Measurements from ENCODE around the gene ARHGAP27. TPM values are rescaled to one million over a fixed set of nuclear protein-coding genes. Genes with fewer than 3 reads are reported as not detected.

ARHGAP27 gene
- total and polyA plus RNA-seq, 2 of the 4 experiments (the other 2 are of a cell fraction): under 0.01 to 0.89 TPM

DNA sequence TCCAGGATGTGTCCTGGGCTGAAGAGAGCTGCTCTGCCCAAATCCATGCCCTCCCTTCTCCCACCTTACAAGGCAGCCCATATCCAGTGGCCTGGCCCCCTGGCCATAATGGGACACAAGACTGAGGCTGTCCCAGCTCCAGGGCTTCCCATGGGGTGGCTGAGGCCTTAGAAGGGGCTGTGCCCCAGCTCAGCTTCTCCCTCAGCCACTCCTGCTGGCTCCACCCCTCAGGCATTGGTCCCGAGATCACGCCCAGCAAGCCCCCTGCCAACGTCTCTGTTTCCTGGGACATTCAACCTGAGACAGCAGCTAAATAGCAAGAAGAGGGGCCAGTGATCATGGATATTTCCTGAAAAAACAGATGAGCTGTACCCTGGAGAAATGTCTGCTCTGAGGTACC lies 43.3 kb downstream of the ARHGAP27 start:
- peaks cover 2% of the 10 kb centered on the region; the same call in 1 of the 2 replicates for H3K4me1 ChIP-seq (ENCODE audit: control insufficient read depth, insufficient read depth, low read length)
- no peak overlapping the region for H2BK5ac ChIP-seq (ENCODE audit: low read depth, low read length, poor library complexity, severe bottlenecking)
- CTCF ChIA-PET: no interaction called here
- H3K56ac ChIP-seq (ENCODE audit: extremely low read depth, insufficient read depth, low read length): no peak overlapping the region
- no peak overlapping the region for H3K4me2 ChIP-seq (ENCODE audit: low read depth, low read length)
- H4K20me1 ChIP-seq (ENCODE audit: insufficient read depth, low read length): no peaks in the 10 kb centered on the region
- POLR2A ChIA-PET (ENCODE audit: unreplicated experiment): interaction anchor here (0.6 kb wide), 1 partner anchor 79 kb away, joined by 7 read pairs; no protein-coding TSS in a partner anchor
- H3K36me3 ChIP-seq (ENCODE audit: control insufficient read depth, insufficient read depth, low read length): no peaks in the 10 kb centered on the region
- H4K8ac ChIP-seq (ENCODE audit: low read depth in 2 of 2, low read length in 2 of 2): no peak overlapping the region
- no peak overlapping the region for H2AK9ac ChIP-seq (replicated peaks; ENCODE audit: low read depth, low read length, poor library complexity)
- H3K79me1 ChIP-seq (ENCODE audit: low read depth in 1 of 2, low read length in 2 of 2): no peaks in the 10 kb centered on the region
- no CpG with 5 or more reads among the region's 3 CpGs for WGBS, 2 experiments (ENCODE audit: extremely low coverage in 2 of 2, insufficient read length in 1 of 2)
- no peak overlapping the region for H3K27ac ChIP-seq (ENCODE audit: insufficient read depth, low read length)
- H3K9me3 ChIP-seq (ENCODE audit: control insufficient read depth, insufficient read depth, low read length): no peaks in the 10 kb centered on the region
- H3K14ac ChIP-seq (replicated peaks; ENCODE audit: low read depth, low read length): no peak overlapping the region
- in situ Hi-C loops (cut with MboI; ENCODE audit: low sequenced_read_pairs) (loop anchor here (5.0 kb wide), 2 partner anchors 112 to 172 kb away; no protein-coding TSS in a partner anchor), intact Hi-C loops (cut with micrococcal nuclease) (loop anchor here (5.0 kb wide), 1 partner anchor 97 kb away; no protein-coding TSS in a partner anchor), dilution Hi-C loops (cut with HindIII; ENCODE audit: low sequenced_read_pairs, unreplicated experiment) (no loop called here)
- DNase-seq (no peak), ATAC-seq (ENCODE audit: low read depth) (no peak)
- H2AFZ ChIP-seq (replicated peaks; ENCODE audit: low read length, poor library complexity): no peak overlapping the region
- H2BK120ac ChIP-seq (ENCODE audit: low read depth, low read length): no peak overlapping the region
- H2BK15ac ChIP-seq (ENCODE audit: low read depth, low read length): no peak overlapping the region
- H3K9me1 ChIP-seq (ENCODE audit: insufficient read depth, low read length): no peaks in the 10 kb centered on the region
- H2BK20ac ChIP-seq (ENCODE audit: low read depth, low read length): no peak overlapping the region
- H3K9ac ChIP-seq (ENCODE audit: low read depth, low read length): no peak overlapping the region
- no peak for TF ChIP-seq BHLHE40 (IDR thresholded peaks at IDR 0.05; ENCODE audit: low read depth, low read length)
- no peak for TF ChIP-seq RCOR1 (IDR thresholded peaks at IDR 0.05; ENCODE audit: insufficient replicate concordance, low read length)
- TF ChIP-seq ELK1 (IDR thresholded peaks at IDR 0.05; ENCODE audit: borderline replicate concordance, low read depth, low read length): no peak
- TF ChIP-seq POLR2A (IDR thresholded peaks at IDR 0.05; ENCODE audit: low read depth, low read length): no peak
- TF ChIP-seq MXI1 (IDR thresholded peaks at IDR 0.05; ENCODE audit: borderline replicate concordance, low read depth, low read length): no peak
- no peak for TF ChIP-seq FOS (IDR thresholded peaks at IDR 0.05; ENCODE audit: low read depth, low read length)
- TF ChIP-seq NFE2L2 (IDR thresholded peaks at IDR 0.05; ENCODE audit: low read depth, low read length): no peak
- TF ChIP-seq MAFK (IDR thresholded peaks at IDR 0.05; ENCODE audit: low read depth, low read length): no peak
- H3K23ac ChIP-seq (ENCODE audit: low read depth, low read length): no peak overlapping the region
- H3K27me3 ChIP-seq (ENCODE audit: control insufficient read depth, insufficient read depth, low read length): peaks cover 13% of the 10 kb centered on the region; the same call in 1 of the 2 replicates
- no peak overlapping the region; the same call in 1 of the 2 replicates for H2AK5ac ChIP-seq (ENCODE audit: low read depth, low read length)
- H4K5ac ChIP-seq (ENCODE audit: low read depth, low read length): no peak overlapping the region
- BruUV-seq (replicated peaks): no TSS peak
- no peak overlapping the region for H4K91ac ChIP-seq (ENCODE audit: insufficient read depth, low read depth, low read length)
- no peak overlapping the region for H3K4me3 ChIP-seq (ENCODE audit: insufficient read depth, low read depth, low read length)
- no peak overlapping the region for H3K18ac ChIP-seq (ENCODE audit: low read depth, low read length)
- H3K4ac ChIP-seq (ENCODE audit: low read depth, low read length): no peak overlapping the region

All from IMR-90 (cell line).